HG02840 (cell line): ENCODE results near the gene GNAS-AS1.

Source experiments
- ATAC-seq: cut with Tn5 transposase; IDR thresholded peaks from one replicate; pipeline ENCODE4 v1.9.1; 2021; ENCODE audit warnings: mild to moderate bottlenecking, moderate library complexity, moderate number of reproducible peaks; ENCODE audit not compliant: unreplicated experiment, low FRiP score

GNAS-AS1 gene

DNA sequence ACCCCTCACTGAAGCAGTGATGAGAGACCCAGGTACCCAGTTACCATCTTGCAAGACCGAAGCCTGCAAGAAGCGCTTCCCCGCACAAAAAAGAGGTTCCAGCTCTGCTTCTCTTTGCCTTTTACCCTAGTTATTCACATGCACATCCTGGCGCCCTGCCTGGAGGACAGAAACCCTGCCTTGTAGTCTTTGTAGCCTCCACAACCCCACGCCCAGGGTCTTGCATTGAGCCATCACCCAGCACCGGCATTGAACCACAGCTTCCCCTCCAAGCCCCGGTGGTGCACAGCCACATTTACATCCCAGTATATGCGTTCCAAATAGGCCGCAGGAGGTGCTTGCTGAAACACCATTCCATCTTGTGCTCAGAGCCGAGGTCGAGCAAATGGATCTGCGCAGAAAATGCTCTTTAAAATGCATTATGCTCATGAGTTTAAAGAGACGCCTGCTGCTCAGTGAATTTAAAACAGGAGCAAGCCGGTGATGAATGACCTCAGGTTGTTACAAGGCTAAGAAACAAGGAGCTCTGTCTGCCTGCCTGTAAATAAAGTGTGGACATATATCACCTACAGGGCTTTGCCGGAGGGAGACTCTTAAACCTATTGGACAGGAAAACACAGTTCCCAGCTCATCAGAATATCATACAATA lies 61.7 kb downstream of the GNAS-AS1 start:
- no peak for ATAC-seq

DNA sequence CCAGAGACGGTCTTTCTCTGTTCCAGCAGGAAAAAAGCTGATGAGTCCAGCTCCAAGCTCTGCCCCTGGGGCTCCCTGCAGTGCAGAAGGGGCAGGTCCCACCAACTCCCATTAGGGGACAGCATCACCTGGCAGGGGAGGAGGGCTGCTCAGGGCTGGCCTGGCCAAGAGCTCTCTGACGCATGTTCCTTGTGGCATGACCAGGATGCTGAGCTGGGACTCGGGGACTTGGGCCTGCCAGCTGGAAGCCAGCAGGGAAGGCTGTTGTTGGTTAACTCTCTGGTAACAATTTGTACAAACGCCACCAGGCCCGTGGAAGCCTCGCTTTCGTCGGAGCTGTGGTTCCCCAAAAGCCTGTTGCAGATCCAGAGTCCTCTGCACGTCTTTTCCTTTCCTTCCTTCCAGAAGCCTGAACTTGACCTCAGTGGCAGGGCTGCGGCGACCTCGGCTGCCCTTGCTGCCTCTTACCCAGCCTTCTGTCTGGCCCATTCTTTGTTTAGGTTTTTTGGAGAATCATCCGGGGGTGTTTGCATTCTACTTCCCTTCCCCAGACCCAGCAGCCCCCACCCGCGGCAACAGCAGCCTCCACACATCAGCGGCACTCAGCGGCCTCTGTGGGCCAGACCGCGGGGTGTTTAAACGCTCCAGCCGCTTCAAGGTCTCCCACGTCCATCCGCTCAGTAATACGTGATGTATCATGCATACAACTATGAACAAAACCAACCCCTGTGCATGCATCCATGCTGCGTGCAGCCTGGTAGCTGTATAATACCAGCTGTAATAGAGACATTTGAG lies 63.3 kb downstream of the GNAS-AS1 start:
- ATAC-seq = no peak

DNA sequence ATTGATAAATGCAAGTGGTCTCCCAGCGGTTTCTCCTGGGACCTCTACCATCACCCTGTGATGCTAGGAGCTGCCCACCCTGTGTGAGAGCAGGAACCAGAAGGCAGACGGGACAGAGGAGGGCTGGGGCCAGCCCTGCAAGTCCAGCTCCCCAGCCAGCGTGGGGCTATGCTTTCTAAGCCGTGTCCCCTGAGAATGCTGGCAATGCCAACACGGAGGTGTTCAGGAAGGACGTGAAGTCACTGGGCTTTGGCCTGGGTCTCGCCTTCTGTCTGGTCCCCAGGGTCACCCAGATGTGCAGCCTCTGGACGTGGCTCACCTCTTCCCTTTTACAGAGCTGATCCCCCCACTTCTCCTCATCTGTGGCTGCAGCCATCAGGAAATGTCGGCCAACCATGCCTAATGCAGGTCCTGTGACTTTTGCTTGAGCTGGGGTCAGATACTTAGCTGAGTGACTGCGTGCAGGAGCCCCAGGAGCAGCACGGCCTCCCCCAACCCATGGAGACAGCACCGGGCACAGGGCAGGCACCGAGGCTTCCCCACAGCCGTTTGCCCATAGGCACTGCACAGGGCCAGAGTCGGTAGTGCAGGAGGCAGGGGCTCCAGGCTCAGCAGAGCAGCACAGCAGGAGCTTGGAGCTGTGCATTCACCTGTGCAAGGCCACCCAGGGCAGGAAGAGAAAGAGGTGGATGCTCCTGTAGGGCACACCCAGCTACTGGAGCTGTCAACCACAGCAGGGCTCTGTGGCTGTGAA lies 66.2 kb downstream of the GNAS-AS1 start:
- no peak for ATAC-seq

DNA sequence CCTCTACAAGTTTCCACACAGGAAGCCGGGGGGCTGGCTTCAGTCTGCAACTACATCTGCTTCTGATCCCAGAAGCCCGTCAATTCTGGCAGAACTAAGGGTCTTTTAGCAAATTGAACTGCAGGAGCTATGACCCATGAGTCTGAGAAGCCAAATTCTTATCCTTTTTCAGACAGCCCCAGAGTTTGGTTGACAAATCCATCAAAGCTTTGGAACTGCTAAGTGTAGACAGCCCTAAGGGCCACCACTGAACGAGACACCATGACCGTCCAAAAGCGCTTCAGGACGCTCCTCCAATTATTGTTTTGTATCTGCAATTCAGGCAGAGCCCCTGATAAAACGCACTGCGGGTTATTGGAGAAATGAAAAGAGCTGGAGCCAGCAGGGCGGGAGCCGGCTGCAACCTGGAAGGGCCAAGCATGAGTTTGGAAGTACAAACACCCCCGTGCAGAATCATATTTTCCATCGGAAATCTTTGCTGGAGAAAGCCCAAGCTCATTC lies 67.1 kb downstream of the GNAS-AS1 start:
- no peak for ATAC-seq

DNA sequence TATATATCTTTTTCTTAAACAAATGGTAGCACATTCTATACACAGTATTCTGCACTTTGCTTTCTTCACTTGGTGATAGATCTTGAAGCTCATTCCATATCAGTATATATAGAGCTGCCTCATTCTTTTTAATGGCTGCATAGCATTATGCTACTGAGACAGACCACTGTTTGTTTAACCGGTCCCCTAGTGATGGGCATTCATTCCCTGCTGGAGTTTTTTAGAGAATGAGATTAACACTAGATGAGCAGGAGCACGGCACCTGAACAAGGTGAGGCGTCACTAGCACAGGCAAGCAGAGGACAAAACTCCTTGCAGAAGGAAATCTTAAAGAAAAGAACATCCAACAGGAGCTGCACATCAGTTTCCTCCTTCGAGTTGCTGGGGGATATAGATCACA lies 69.6 kb downstream of the GNAS-AS1 start:
- no peak for ATAC-seq

DNA sequence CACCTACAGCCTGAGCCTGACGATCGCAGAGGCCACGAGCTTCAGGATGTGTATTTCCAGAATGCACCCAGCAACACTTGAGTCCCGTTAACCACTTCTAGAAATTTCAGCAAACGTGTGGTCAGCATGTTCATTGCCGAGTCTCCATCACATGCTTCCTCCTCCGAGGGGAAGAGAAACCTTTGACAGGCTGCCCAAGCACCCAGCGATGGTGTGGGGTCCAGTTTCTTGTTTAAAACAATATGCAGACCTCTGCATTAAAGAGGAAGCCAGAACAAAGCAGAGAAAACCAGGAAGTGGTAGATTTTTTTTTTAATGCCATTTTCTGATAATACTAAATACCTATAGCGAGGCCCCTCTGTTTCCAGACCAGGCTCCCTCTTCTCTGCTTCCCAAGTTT lies 71.9 kb downstream of the GNAS-AS1 start:
- no peak for ATAC-seq

DNA sequence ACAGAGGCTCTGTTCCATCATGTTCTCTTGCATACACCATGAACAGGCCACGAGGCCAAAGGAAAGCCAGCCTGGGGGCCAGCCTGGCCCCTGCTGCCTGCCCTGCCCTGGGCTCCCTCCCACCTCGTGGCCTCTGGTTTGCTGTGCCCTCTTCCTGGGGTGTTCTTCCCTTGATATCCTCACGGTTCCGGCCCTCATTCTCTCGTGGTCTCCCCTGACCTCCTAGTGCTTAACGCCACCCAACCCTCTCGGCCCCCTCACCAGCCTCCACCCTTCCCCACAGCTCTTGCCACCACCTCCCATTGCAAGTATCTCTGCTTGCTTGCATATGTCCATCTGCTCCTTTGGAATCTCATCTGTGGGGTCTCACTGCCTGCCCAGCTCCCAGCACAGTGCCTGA lies 73.0 kb downstream of the GNAS-AS1 start:
- no peak for ATAC-seq

DNA sequence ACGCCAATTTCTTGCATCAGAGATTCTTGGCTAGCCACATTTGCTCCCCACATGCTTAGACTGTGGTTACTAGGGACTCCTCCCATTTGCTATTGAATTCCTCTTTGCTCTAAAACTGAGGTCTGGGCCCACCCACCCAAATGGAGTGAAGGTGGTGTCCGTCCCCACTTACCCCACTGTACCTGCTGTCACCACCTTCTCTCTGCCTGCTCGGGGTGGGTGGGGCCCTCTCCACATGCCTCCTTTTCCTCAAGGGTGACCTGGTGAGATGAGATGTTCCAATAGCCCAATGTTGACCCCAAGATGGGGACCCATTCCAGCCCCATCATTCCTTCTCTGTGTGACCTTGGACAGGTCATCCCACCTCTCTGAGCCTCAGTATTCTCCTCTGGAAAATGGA lies 74.6 kb downstream of the GNAS-AS1 start:
- ATAC-seq = no peak

DNA sequence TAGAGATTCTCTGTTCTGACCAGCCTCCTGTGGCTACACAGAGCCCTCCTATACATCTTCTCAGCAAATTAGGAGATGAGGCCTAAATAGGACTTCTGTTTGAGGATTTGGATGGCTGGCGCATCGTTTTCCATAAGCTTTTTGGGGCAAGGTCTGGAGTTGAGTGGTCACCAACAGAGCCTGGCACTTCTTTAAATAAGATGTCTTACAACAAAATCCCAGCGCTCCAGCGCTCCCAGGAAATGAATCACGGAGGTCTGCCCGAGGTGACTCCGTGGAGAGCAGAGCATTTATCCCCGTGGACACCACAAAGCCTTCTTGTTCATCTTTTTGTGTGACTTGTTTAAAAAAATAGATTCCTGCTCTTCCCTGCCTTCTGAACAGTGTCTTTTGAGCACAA lies 75.3 kb downstream of the GNAS-AS1 start:
- ATAC-seq = no peak

DNA sequence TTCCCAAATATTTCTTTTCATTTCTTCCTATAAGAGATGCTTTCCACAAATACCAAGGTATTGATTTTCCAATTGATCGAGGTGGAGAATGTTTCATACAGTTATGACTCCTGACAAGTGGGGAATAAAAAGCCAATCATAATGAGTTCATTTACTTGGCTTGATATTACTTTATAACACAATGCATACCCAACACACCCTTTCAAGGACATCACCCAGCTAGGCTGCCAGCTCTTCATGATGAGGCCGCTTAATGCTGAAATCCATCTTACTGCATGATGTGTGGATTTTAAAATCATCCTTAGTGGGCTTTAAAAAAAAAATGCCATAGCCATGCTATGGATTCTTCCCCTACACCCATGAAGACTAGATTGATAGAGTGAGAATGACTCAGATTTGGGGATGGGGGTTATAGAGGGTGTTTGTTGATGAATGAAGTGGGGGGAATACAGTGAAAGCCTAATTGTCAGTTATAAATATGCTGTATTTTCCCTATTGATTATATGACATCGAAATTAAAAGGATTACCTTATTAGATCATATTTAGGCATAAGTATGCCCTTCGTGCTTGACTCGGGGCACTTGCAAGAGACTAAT lies 75.9 kb downstream of the GNAS-AS1 start:
- no peak for ATAC-seq

DNA sequence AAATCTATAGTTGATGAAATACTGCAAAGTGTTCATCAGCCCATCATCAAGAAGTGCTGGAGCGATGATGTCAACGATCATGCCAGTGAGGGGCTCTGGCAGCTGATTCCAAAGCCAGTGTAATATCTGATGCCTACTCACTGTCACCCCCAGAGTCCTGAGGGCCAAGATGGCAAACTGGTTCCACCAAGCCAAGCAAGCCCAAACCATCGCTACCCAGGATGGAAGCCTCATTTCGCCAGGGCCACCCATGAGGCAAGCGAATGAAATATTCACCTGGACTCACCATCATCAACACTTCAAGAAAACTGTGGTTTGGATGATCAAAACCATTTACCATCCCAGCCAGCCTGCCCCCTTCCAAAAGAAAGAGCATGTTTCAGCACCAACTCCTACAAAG lies 76.5 kb downstream of the GNAS-AS1 start:
- no peak for ATAC-seq

DNA sequence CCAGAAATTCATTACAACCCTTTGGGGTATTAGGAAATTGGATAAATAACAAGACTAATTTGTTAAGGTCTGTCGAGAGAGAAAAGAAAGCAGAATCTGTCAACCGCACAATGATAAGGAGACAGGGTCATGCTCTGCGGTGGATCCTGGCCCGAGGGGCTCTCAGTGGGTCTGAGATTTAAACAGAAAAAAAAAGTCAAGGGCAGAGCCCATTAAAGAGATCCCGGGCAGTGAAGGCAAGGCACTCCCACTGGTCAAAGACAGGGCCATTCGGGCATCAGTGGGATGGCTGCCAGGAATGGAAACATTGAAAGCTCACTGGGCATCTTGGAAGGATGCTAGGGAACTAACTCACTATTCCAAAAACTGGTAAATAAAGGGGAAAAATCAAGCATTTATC lies 77.9 kb downstream of the GNAS-AS1 start:
- ATAC-seq = no peak
